HG03039 (cell line): ENCODE results near the gene IL1B.

Source experiments
- ATAC-seq: cut with Tn5 transposase; IDR thresholded peaks from one replicate; pipeline ENCODE4 v1.9.1; 2021; ENCODE audit warnings: mild to moderate bottlenecking, moderate library complexity; ENCODE audit not compliant: unreplicated experiment

The IL1B gene

GRCh38 chr2:112811276-112811831 is 25.2 kb downstream of the IL1B start:
- no peak for ATAC-seq

DNA sequence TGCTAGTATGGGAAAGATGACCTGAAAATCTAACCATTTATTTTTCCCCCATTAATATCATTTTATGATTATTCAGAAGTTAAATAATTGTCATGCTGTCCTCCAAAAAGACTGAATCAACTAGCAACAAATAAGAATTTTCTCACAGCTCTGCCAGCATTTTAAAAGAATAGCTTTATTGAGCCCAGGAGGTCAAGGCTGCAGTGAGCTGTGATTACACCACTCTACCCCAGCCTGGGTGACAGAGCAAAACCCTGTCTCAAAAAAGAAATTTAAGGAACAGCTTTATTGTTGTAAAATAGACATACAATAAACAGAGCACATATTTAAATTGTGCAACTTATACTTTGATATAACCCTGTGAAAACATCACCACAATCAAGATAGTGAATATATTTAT is 27.5 kb downstream of the IL1B start:
- ATAC-seq = no peak

DNA sequence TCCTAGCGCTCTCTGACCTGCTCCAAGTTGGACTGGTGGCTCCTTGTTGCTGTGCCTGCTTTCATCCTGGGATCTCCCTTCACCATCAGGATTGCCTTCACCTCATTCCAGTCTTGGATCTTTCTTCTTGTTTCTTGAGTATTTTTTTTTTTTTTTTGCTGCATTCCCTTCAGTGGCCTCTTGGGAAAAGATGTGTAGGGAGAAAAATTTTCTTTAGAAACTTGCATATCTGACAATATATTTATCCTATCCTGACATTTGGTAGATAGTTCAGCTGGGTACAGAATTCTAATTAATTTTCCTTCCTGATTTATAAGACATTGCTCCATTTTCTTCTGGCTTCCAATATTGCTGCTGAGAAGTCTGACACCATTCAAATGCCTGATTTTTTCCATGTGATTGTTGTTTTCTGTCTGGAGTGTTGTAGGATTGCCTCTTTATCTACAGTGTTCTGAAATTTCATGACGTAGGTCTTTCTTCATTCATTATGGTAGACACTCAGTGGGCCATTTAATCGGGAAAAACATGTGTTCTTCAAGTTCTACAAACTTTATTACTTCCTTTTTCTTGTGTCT is 29.3 kb downstream of the IL1B start:
- ATAC-seq = no peak

DNA sequence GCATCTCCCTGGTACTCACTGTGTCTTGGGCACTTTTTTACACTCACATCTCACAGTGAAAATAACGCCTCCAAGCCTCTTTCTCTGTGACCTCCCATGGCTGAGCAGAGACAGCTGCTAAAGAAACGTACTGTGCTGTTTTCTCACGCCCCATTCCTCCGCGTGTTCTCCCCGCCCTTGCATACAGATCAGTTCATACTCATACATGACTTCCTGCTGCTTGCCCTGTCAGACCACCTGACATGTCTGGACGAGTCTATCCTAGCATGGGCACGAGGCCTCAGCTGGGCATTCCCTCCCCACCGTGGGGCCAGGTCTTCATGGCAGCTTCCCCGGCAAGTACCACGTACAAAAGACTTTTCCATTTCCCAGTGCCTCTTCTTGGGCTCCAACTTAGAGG is 31.0 kb downstream of the IL1B start:
- no peak for ATAC-seq

DNA sequence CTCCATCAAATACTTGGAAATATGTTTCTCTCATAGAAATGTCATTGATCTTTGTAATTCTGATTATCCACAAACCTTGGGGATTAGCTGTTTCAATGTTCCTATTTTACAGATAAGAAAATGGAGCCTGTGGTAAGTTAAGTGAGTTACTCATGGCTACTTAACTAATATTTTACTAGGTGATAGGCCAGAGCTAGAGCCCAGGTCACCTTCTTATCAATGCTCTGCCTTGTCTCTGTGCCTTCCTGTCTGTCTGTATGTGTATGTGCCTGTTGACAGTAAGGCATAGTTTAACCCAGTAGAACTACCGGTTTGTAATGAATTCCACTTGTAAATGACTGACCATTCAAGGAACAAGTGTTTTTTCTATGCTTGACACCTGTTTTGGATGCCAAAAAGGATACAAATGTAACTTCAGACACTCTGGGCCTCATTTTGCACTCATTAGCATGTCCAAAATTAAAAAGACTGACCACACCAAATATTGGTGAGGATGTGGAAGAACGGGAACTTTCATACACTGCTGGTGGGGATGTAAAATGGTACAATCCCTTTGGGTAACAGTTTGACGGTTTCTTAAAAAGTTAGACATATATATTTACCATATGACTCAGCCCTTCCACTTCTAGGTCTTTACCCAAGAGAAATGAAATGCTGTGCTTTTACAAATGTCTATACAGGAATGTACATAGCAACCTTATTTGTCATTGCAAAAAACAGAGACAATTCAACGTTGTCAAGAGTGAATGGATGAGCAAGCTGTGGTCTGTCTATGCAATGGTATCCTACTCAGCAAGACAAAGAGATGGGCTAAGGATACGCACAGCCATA is 32.7 kb downstream of the IL1B start:
- ATAC-seq = no peak

DNA sequence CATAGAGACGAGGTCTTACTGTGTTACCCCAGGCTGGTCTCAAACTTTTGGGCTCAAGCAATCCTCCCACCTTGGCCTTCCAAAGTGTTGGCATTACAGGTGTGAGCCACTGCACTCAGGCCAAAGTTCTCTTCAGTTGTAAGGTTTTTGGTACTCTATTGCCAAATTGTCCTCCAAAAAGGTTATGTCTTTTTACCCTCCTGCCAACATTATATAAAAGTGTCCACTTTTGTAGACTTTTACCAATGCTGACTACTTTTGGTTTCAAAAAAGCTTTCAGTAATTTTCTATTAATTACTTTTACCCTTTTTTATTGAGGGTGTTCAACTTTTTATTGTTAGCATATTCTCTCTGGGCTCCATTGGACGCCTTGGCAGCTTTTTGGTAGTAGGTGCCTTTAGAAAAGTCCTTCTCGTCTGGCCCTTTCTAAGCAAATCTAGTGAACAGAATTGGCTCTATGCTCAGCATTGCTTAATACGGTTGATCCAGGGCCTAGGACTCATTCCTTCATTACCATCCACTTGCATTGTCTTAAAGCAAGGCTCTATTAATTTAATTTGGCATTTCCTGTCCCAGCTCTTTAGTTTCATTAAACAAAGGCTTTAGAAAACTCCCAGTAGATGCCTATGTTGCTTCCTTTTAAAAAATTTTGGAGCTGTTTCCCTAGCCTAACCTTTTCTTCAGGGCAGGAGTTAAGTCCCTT is 35.5 kb downstream of the IL1B start:
- ATAC-seq = no peak

DNA sequence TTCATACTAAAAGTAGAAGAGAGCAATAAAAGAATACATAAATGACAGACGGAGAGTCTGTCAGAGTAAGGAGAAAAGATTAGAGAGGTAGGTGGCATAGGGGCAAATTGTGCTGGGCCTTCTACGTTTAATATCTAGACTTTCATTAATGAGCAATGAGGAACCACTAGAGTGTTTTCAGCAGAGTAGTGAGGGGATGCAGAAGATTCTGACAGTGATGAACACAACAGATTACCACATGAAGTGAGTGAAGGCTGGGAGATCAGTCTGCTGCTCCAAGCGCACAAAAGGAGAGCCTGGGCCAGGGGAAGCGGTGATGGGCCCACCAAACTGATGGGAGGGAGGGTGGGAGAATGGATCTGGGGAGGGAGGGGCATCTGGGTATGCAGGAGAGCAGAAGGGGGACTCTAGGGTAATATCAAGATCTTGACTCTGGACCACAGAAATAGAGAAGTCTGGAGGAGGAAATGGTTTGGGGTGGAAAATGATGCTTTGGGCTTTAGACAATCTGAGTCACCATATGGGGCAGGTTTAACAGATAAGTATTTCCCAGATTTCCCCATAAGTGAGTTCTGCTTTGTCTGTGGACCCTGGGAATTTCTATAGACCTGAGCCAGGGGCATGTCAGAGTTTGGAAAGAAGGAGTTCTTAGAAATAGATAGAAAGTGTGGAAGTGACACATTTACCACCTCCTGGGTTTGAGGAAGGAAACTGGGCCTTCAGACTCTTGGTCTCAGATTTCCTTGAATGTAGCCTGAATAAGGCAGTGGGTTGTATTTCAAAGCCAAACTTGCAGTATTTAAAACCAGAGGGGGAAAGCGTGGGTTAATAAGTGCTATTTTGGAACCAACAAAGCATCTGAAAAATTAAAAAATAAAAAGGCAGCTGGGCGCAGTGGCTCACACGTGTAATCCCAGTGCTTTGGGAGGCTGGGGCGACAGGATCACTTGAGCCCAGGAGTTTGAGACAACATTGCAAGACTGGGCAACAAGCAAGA is 37.3 kb downstream of the IL1B start:
- ATAC-seq = no peak

DNA sequence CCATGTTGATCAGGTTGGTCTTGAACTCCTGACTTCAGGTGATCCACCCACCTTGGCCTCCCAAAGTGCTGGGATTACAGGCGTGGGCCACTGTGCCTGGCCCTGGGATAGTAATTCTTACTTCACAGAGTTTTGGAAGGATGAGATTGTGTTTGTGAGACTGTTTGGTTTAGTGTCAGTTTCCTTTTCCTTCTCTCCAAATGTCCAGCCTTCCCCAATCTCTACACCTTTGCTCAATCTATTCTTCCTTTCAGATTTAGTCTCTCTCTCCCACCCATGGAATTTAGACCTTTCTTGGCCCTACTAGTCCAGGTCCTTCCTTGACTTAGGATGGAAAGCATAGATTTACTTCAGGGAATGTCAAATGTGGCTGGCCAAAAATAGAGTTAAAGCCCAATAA is 40.1 kb downstream of the IL1B start:
- ATAC-seq = no peak

DNA sequence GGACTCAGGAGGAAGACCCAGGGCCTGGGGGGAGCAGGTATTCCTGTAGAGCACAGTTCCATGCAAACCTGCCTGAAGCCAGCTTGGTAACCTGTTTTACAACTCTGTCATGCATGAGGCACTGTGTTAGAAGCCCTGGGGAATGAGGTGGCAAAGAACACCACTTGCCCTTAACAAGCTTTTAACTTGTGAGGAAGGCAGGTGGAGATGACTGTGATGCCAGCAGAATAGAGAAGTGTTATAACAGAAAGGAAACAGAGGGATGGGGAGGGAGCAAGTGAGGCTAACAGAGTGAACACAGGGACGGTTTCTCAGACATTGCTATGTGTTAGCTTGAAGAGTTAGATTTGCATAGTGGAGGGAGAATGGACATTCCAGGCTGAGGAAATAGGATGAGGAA is 40.8 kb downstream of the IL1B start:
- no peak for ATAC-seq

GRCh38 chr2:112794841-112795240 is 41.7 kb downstream of the IL1B start:
- ATAC-seq = no peak

- ATAC-seq = no peak
Measured at GRCh38 chr2:112794131-112794733, 42.3 kb downstream of the IL1B start.

DNA sequence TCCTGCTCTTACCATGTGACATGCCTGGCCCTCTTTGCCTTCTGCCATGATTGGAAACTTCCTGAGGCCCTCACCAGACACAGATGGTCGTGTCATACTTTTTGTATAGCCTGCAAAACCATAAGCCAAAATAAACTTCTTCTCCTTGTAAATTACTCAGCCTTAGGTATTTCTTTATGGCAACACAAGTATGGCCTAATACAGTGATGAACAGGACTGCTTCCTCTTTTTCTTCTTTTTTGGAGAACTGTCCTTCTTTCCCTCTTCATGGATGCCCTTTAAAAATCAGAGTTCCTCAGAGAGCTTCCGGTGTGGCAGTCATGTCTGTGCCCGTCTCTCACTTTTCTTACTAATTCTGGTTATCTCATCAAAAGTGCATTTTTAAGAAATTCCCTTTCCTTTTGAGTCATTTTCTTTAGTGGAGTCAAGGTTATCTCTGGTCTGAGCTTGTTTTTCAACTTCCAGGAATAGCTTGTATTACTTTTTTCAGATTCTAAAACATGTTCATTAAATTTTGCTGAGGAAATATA is 43.1 kb downstream of the IL1B start:
- ATAC-seq = no peak

DNA sequence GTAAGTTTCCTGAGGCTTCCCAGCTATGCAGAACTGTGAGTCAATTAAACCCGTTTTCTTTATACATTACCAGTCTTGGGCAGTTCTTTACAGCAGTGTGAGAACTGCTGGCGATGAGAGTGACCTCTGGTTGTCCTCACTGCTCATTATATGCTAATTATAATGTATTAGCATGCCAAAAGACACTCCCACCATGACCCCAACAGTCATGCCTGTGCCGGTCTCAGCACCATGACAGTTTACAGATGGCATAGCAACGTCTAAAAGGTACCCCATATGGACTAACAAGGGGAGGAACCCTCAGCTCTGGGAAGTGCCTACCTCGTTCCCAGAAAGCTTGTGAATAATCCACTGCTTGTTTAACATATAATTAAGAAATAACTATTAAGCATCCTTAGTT is 44.2 kb downstream of the IL1B start:
- ATAC-seq = no peak

GRCh38 chr2:112791693-112792230 is 44.8 kb downstream of the IL1B start:
- no peak for ATAC-seq

- no peak for ATAC-seq
Measured at GRCh38 chr2:112791019-112791418, 45.6 kb downstream of the IL1B start.

DNA sequence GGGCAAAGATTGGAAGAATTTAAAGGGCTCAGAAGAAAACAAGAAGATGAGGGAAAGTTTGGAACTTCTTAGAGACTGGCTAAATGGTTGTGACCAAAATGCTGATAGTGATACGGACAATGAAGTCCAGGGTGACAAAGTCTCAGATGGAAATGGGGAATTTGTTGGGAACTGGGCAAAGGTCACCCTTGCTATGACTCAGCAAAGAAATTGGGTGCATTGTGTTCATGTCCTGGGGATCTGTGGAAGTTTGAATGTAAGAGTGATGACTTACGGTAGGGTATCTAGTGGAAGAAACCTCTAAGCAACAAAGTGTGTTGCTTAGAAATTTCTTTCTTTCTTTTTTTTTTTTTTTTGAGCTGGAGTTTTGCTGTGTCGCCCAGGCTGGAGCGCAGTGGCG is 46.3 kb downstream of the IL1B start:
- no peak for ATAC-seq

GRCh38 chr2:112789186-112789585 is 47.4 kb downstream of the IL1B start:
- no peak for ATAC-seq

GRCh38 chr2:112788653-112789052 is 47.9 kb downstream of the IL1B start:
- ATAC-seq = no peak

DNA sequence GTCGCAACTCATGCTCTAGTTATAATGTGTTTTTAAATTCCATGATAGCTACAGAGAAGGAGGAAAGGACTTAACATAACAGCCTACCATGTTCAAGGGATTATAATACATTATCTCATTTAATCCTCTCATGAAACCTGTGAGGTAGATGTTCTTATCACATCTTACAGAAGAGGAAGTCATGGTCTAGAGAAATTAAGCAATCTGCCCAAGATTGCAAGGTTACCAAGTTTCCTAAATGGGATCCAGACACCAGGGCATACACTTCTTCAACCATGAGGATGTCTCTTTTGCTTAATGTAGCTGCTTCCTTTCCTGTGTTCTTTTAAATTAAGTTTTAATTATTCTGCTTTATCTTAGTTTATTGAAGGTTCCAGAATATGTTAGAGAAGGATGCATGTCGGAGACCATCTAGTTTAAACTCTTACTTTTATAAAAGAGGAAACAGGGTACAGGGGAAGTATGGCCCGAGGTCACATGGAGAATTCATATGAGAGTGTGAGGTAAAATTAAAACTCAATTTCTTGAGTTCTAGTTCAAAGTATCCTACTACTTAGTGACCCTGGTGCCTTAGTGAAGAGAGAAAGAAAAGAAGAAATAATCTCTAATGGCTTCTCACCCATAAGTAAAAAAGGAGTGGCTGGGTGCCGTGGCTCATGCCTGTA is 48.7 kb downstream of the IL1B start:
- no peak for ATAC-seq
